Measurements from ENCODE around the gene PON1.

Gene PON1

GRCh38 chr7:95253986-95254385 lies 70.3 kb downstream of the PON1 start:
- no peak for DNase-seq (ENCODE audit: low read depth)

- no peak for DNase-seq (ENCODE audit: low read depth)
These were observed 72.4 kb downstream of the PON1 start for GRCh38 chr7:95251966-95252365.

GRCh38 chr7:95250571-95250970 lies 73.8 kb downstream of the PON1 start:
- no peak for DNase-seq (ENCODE audit: low read depth)
